K562 (cell line): Measurements from ENCODE around the gene NPR2. TPM values are rescaled to one million over a fixed set of nuclear protein-coding genes. Genes with fewer than 3 reads are reported as not detected.

Source experiments
- GATAD2A ChIP-seq: fragments of 450-650 bp; IDR thresholded peaks from 2 replicates; pipeline ENCODE4 v1.6.1; 2017
- HLTF ChIP-seq: fragments of 450-650 bp; IDR thresholded peaks from 2 replicates; pipeline ENCODE4 v1.6.1; 2016
- SNAPC5 ChIP-seq: fragments of 250-450 bp; sonication (Bioruptor Pico); IDR thresholded peaks from 2 replicates; pipeline ENCODE4 v1.8.0; 2021; ENCODE audit warnings: moderate library complexity, mild to moderate bottlenecking, inconsistent platforms
- STAG1 ChIP-seq: sonication (generic); formaldehyde crosslinking; IDR thresholded peaks from 2 replicates; pipeline ENCODE4 v1.5.0; 2020; ENCODE audit warnings: missing genetic modification reagents, borderline replicate concordance
- THRB ChIP-seq: fragments of 450-650 bp; formaldehyde crosslinking; conservative IDR thresholded peaks from 2 replicates; pipeline ENCODE4 v1.4.0; 2022; ENCODE audit warnings: mild to moderate bottlenecking, missing genetic modification characterization
- ZBTB40 ChIP-seq, 2 experiments: fragments of 450-650 bp in 1 of 2; sonication (generic) in 1 of 2; formaldehyde crosslinking in 1 of 2; IDR thresholded peaks; 2 replicates each; pipeline versions ENCODE4 v1.7.1 to v1.9.0; 2016 to 2022; ENCODE audit warnings: inconsistent platforms in 1 of 2, mild to moderate bottlenecking in 1 of 2, missing genetic modification reagents in 1 of 2
- ZFP30 ChIP-seq: fragments of 250-450 bp; sonication (Bioruptor Pico); IDR thresholded peaks from 2 replicates; pipeline ENCODE4 v1.8.0; 2022; ENCODE audit warnings: moderate library complexity, mild to moderate bottlenecking, inconsistent platforms, borderline replicate concordance
- ZHX1 ChIP-seq: fragments of 150-350 bp; conservative IDR thresholded peaks from 2 replicates; pipeline ENCODE4 v1.6.1; 2014; ENCODE audit warnings: low read length
- ZNF165 ChIP-seq: fragments of 250-450 bp; sonication (Bioruptor Pico); IDR thresholded peaks from 2 replicates; pipeline ENCODE4 v1.4.0; 2020; ENCODE audit warnings: borderline replicate concordance
- ZNF280A ChIP-seq: fragments of 450-650 bp; IDR thresholded peaks from 2 replicates; pipeline ENCODE4 v1.6.1; 2018; ENCODE audit warnings: mild to moderate bottlenecking, low read depth; ENCODE audit not compliant: partially characterized antibody
- polyA plus RNA-seq, 8 experiments: library from polyadenylated mRNA; depleted of rRNA in 4 of 8; stranded (reverse) in 5 of 8; unstranded in 3 of 8; fragments of >200 nt; fragmentation: Nextera tagmentation in 2 of 8; fragmentation: Illumina TruSeq in 1 of 8; extraction: Ambion mirVana in 2 of 8; extraction: Trizol in 1 of 8; gene quantifications; 2 replicates each; pipeline versions ENCODE4 v1.2.1 to v1.2.3, GENCODE V29; 2011 to 2014; ENCODE audit warnings: inconsistent platforms in 1 of 8, missing spikeins in 1 of 8
- total RNA-seq, 7 experiments: library from RNA; depleted of rRNA in 6 of 7; stranded (reverse); fragments of >200 nt in 6 of 7; fragmentation: Illumina TruSeq in 2 of 7; extraction: Trizol in 2 of 7; gene quantifications; 2 replicates each; pipeline versions ENCODE4 v1.2.1 to v1.2.3, GENCODE V29; 2011 to 2021; ENCODE audit warnings: low replicate concordance in 1 of 7

Gene NPR2
- total and polyA plus RNA-seq, 9 of the 15 experiments (the other 6 are each of a cell fraction or from before 2014, with no cell fraction given), result 2.4 to 12.9 (median 6.0) TPM

- TF ChIP-seq ZBTB40 (IDR thresholded peaks at IDR 0.05), result peak; percentile 33; the same call in 1 of the 2 replicates
- TF ChIP-seq ZBTB40 (CRISPR knock-in tag; IDR thresholded peaks at IDR 0.05), result no peak
- 0 out of 2 replicates have a peak, but pooled peaks have one; percentile 17 for TF ChIP-seq HLTF
- TF ChIP-seq GATAD2A, result no peak
- no peak; the same call in 1 of the 2 replicates for TF ChIP-seq THRB (CRISPR knock-in tag)
- no peak for TF ChIP-seq ZNF280A
- TF ChIP-seq SNAPC5 (CRISPR knock-in tag), result no peak
- TF ChIP-seq ZHX1, result no peak
- TF ChIP-seq STAG1 (CRISPR knock-in tag), result no peak
- TF ChIP-seq ZFP30 (CRISPR knock-in tag), result no peak
- TF ChIP-seq ZNF165 (CRISPR knock-in tag), result no peak
Observed at GRCh38 chr9:35756275-35757225, 34.8 kb upstream of the NPR2 start (continued).
